ENCODE measurements around the gene PDE8B. TPM values are rescaled to one million over a fixed set of nuclear protein-coding genes. Genes with fewer than 3 reads are reported as not detected.

The PDE8B gene
- total RNA-seq, 1 donor from 2014 or later, result not detected

GRCh38 chr5:77168161-77168878 lies 42.2 kb upstream of the PDE8B start:
- no peak overlapping the region for H3K27ac Mint-ChIP-seq
- POLR2A ChIA-PET, result no interaction called here
- CTCF ChIA-PET, result no interaction called here
- DNase-seq (no peak), ATAC-seq (ENCODE audit: low read depth) (no peak)
- peaks cover 14% of the 10 kb centered on the region for H3K27me3 Mint-ChIP-seq
- intact Hi-C loops (cut with micrococcal nuclease), result no loop called here
- no peaks in the 10 kb centered on the region for H3K36me3 Mint-ChIP-seq (ENCODE audit: low read depth)
- TF ChIP-seq CTCF (IDR thresholded peaks at IDR 0.05), result no peak
- no peak overlapping the region for H3K4me3 Mint-ChIP-seq
- no peaks in the 10 kb centered on the region for H3K9me3 Mint-ChIP-seq
- no peaks in the 10 kb centered on the region for H3K4me1 Mint-ChIP-seq

- Mint-ChIP-seq H3K27ac (no peak overlapping the region), H3K4me1 (no peaks in the 10 kb centered on the region), H3K27me3 (peaks cover 14% of the 10 kb centered on the region), H3K36me3 (ENCODE audit: low read depth) (no peaks in the 10 kb centered on the region), H3K4me3 (no peak overlapping the region), H3K9me3 (no peaks in the 10 kb centered on the region)
- intact Hi-C loops (cut with micrococcal nuclease), result no loop called here
- CTCF ChIA-PET, result no interaction called here
- no peak for TF ChIP-seq CTCF (IDR thresholded peaks at IDR 0.05)
- no peak for ATAC-seq (ENCODE audit: low read depth)
- POLR2A ChIA-PET, result no interaction called here
- DNase-seq, result no peak
These were observed 41.6 kb upstream of the PDE8B start for GRCh38 chr5:77168879-77169244.

GRCh38 chr5:77170196-77170890 lies 40.1 kb upstream of the PDE8B start:
- Mint-ChIP-seq H3K27me3 (peaks cover 14% of the 10 kb centered on the region), H3K4me3 (no peak overlapping the region), H3K9me3 (no peaks in the 10 kb centered on the region), H3K36me3 (ENCODE audit: low read depth) (no peaks in the 10 kb centered on the region), H3K4me1 (no peaks in the 10 kb centered on the region), H3K27ac (no peak overlapping the region)
- ChIA-PET POLR2A (no interaction called here), CTCF (no interaction called here)
- ATAC-seq (ENCODE audit: low read depth), result no peak
- intact Hi-C loops (cut with micrococcal nuclease), result no loop called here
- TF ChIP-seq CTCF (IDR thresholded peaks at IDR 0.05), result no peak
- no peak for DNase-seq

GRCh38 chr5:77171141-77171910 lies 39.2 kb upstream of the PDE8B start:
- DNase-seq, result no peak
- H3K27ac Mint-ChIP-seq, result no peak overlapping the region
- no peak for TF ChIP-seq CTCF (IDR thresholded peaks at IDR 0.05)
- intact Hi-C loops (cut with micrococcal nuclease), result no loop called here
- H3K27me3 Mint-ChIP-seq, result peaks cover 14% of the 10 kb centered on the region
- ATAC-seq (ENCODE audit: low read depth), result no peak
- POLR2A ChIA-PET, result no interaction called here
- no peaks in the 10 kb centered on the region for H3K4me1 Mint-ChIP-seq
- CTCF ChIA-PET, result no interaction called here
- H3K9me3 Mint-ChIP-seq, result no peaks in the 10 kb centered on the region
- no peaks in the 10 kb centered on the region for H3K36me3 Mint-ChIP-seq (ENCODE audit: low read depth)
- no peak overlapping the region for H3K4me3 Mint-ChIP-seq

DNA sequence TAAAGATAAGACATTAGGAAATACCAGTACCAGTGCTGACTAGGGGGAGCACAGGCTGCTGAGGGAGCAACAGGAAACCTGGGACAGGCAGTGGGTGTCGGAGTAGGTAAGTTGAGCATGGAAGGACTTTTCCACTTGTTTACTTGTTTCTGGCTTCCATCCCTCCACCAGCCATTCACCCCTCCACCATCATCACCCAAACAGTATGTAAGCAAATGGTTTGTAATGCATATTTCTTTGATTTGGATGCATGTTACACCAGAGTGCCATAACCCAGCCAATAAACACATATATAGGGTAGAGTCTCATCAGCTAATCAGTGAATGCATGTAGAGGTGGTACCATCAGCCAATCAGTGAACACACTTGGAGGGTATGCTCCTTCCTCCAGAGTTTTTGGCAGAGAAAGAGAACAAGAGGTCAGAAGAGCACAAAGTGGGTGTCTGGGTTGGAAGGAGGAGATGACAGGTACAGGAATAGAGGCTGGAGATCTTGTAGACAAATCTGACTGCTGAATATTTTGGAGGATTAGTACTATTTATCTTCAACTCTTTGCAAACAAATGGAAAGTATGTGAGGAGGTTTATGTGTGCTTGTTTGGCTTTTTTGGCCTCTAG lies 37.7 kb upstream of the PDE8B start:
- H3K9me3 Mint-ChIP-seq, result no peaks in the 10 kb centered on the region
- no peaks in the 10 kb centered on the region for H3K4me1 Mint-ChIP-seq
- H3K36me3 Mint-ChIP-seq (ENCODE audit: low read depth), result no peaks in the 10 kb centered on the region
- no peak for TF ChIP-seq CTCF (IDR thresholded peaks at IDR 0.05)
- H3K27ac Mint-ChIP-seq, result no peak overlapping the region
- no peak overlapping the region for H3K4me3 Mint-ChIP-seq
- CTCF ChIA-PET, result no interaction called here
- no peak for ATAC-seq (ENCODE audit: low read depth)
- intact Hi-C loops (cut with micrococcal nuclease), result no loop called here
- POLR2A ChIA-PET, result no interaction called here
- no peak for DNase-seq
- peaks cover 14% of the 10 kb centered on the region for H3K27me3 Mint-ChIP-seq

All from activated B cell treated with CpG ODN at 0.5 μM for 24 hours (primary cell).